ENCODE measurements around the gene URI1.

Gene URI1

GRCh38 chr19:30061223-30062064 is 119.4 kb downstream of the URI1 start:
- in situ Hi-C loops (cut with MboI; ENCODE audit: low pct_unique_long_range_greater_than_20kb, low sequenced_read_pairs, unreplicated experiment), result no loop called here
- DNase-seq (ENCODE audit: low spot score), result peak; percentile 20
- no peak for TF ChIP-seq CTCF (IDR thresholded peaks at IDR 0.05; ENCODE audit: extremely low read depth, insufficient read depth, missing control alignments)

GRCh38 chr19:30062065-30062906 is 120.2 kb downstream of the URI1 start:
- TF ChIP-seq CTCF (IDR thresholded peaks at IDR 0.05; ENCODE audit: extremely low read depth, insufficient read depth, missing control alignments), result no peak
- in situ Hi-C loops (cut with MboI; ENCODE audit: low pct_unique_long_range_greater_than_20kb, low sequenced_read_pairs, unreplicated experiment), result no loop called here
- DNase-seq (ENCODE audit: low spot score), result no peak

GRCh38 chr19:30062907-30063649 is 121.0 kb downstream of the URI1 start:
- in situ Hi-C loops (cut with MboI; ENCODE audit: low pct_unique_long_range_greater_than_20kb, low sequenced_read_pairs, unreplicated experiment), result no loop called here
- DNase-seq (ENCODE audit: low spot score), result no peak
- TF ChIP-seq CTCF (IDR thresholded peaks at IDR 0.05; ENCODE audit: extremely low read depth, insufficient read depth, missing control alignments), result no peak

- TF ChIP-seq CTCF (IDR thresholded peaks at IDR 0.05; ENCODE audit: extremely low read depth, insufficient read depth, missing control alignments), result no peak
- no peak for DNase-seq (ENCODE audit: low spot score)
- in situ Hi-C loops (cut with MboI; ENCODE audit: low pct_unique_long_range_greater_than_20kb, low sequenced_read_pairs, unreplicated experiment), result no loop called here
Observed at GRCh38 chr19:30063650-30064347, 121.8 kb downstream of the URI1 start.

GRCh38 chr19:30064348-30064699 is 122.3 kb downstream of the URI1 start:
- TF ChIP-seq CTCF (IDR thresholded peaks at IDR 0.05; ENCODE audit: extremely low read depth, insufficient read depth, missing control alignments), result no peak
- DNase-seq (ENCODE audit: low spot score), result no peak
- in situ Hi-C loops (cut with MboI; ENCODE audit: low pct_unique_long_range_greater_than_20kb, low sequenced_read_pairs, unreplicated experiment), result no loop called here

Measured in GM13977 (cell line).